DND-41 (cell line): ENCODE results near the gene SORT1.

Experiments used
- EZH2 ChIP-seq: IDR thresholded peaks from 3 replicates; pipeline ENCODE4 v1.6.1; 2012; ENCODE audit warnings: borderline replicate concordance, low read depth, mild to moderate bottlenecking, moderate library complexity, low read length, inconsistent platforms; ENCODE audit not compliant: severe bottlenecking
- TF ChIP-seq, protein P1 (sequence below): IDR thresholded peaks from 2 replicates; pipeline ENCODE4 v1.5.1; 2012; ENCODE audit warnings: borderline replicate concordance, low read length, moderate library complexity, mild to moderate bottlenecking; ENCODE audit not compliant: poor library complexity, severe bottlenecking; ENCODE audit errors: extremely low read depth

GRCh38 chr1:109394591-109395281 is 3.0 kb downstream of the SORT1 start:
- no peak for TF ChIP-seq EZH2
- TF ChIP-seq, protein P1, sequence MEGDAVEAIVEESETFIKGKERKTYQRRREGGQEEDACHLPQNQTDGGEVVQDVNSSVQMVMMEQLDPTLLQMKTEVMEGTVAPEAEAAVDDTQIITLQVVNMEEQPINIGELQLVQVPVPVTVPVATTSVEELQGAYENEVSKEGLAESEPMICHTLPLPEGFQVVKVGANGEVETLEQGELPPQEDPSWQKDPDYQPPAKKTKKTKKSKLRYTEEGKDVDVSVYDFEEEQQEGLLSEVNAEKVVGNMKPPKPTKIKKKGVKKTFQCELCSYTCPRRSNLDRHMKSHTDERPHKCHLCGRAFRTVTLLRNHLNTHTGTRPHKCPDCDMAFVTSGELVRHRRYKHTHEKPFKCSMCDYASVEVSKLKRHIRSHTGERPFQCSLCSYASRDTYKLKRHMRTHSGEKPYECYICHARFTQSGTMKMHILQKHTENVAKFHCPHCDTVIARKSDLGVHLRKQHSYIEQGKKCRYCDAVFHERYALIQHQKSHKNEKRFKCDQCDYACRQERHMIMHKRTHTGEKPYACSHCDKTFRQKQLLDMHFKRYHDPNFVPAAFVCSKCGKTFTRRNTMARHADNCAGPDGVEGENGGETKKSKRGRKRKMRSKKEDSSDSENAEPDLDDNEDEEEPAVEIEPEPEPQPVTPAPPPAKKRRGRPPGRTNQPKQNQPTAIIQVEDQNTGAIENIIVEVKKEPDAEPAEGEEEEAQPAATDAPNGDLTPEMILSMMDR: no peak
